ENCODE data around the gene DGKD.

Gene DGKD

GRCh38 chr2:233457356-233457755 is 103.1 kb downstream of the DGKD start:
- no peak for DNase-seq (ENCODE audit: low read depth in 2 of 3, low spot score in 2 of 3)

GRCh38 chr2:233458031-233458610 is 103.8 kb downstream of the DGKD start:
- DNase-seq (ENCODE audit: low read depth in 2 of 3, low spot score in 2 of 3), result no peak

- no peak for DNase-seq (ENCODE audit: low read depth in 2 of 3, low spot score in 2 of 3)
Observed at GRCh38 chr2:233458826-233459225, 104.5 kb downstream of the DGKD start.

- no peak for DNase-seq (ENCODE audit: low read depth in 2 of 3, low spot score in 2 of 3)
Observed at GRCh38 chr2:233459426-233459825, 105.1 kb downstream of the DGKD start.

GRCh38 chr2:233460726-233461441 is 106.6 kb downstream of the DGKD start:
- no peak for DNase-seq (ENCODE audit: low read depth in 2 of 3, low spot score in 2 of 3)

- no peak for DNase-seq (ENCODE audit: low read depth in 2 of 3, low spot score in 2 of 3)
Observed at GRCh38 chr2:233461481-233461891, 107.2 kb downstream of the DGKD start.

GRCh38 chr2:233462202-233462785 is 108.0 kb downstream of the DGKD start:
- DNase-seq (ENCODE audit: low read depth in 2 of 3, low spot score in 2 of 3), result no peak

- DNase-seq (ENCODE audit: low read depth in 2 of 3, low spot score in 2 of 3), result no peak
Observed at GRCh38 chr2:233462826-233463470, 108.7 kb downstream of the DGKD start.

- no peak for DNase-seq (ENCODE audit: low read depth in 2 of 3, low spot score in 2 of 3)
Observed at GRCh38 chr2:233463586-233463985, 109.3 kb downstream of the DGKD start.

- no peak for DNase-seq (ENCODE audit: low read depth in 2 of 3, low spot score in 2 of 3)
Observed at GRCh38 chr2:233464056-233464455, 109.8 kb downstream of the DGKD start.

GRCh38 chr2:233464531-233465240 is 110.4 kb downstream of the DGKD start:
- DNase-seq (ENCODE audit: low read depth in 2 of 3, low spot score in 2 of 3), result no peak

GRCh38 chr2:233466991-233467603 is 112.8 kb downstream of the DGKD start:
- no peak for DNase-seq (ENCODE audit: low read depth in 2 of 3, low spot score in 2 of 3)

- DNase-seq (ENCODE audit: low read depth in 2 of 3, low spot score in 2 of 3), result no peak
Observed at GRCh38 chr2:233468047-233468740, 113.9 kb downstream of the DGKD start.

GRCh38 chr2:233468741-233469110 is 114.4 kb downstream of the DGKD start:
- no peak for DNase-seq (ENCODE audit: low read depth in 2 of 3, low spot score in 2 of 3)

GRCh38 chr2:233469261-233470010 is 115.1 kb downstream of the DGKD start:
- no peak for DNase-seq (ENCODE audit: low read depth in 2 of 3, low spot score in 2 of 3)

- no peak for DNase-seq (ENCODE audit: low read depth in 2 of 3, low spot score in 2 of 3)
Observed at GRCh38 chr2:233470011-233470687, 115.9 kb downstream of the DGKD start.

- DNase-seq (ENCODE audit: low read depth in 2 of 3, low spot score in 2 of 3), result no peak
Observed at GRCh38 chr2:233470839-233471238, 116.5 kb downstream of the DGKD start.

GRCh38 chr2:233471291-233472035 is 117.2 kb downstream of the DGKD start:
- no peak for DNase-seq (ENCODE audit: low read depth in 2 of 3, low spot score in 2 of 3)

Measured in activated CD8-positive, alpha-beta memory T cell treated with anti-CD3 and anti-CD28 coated beads for 48 hours (primary cell).